ENCODE data around the gene PTPRM.

Gene PTPRM

GRCh38 chr18:7805880-7806279, 238.8 kb downstream of the PTPRM start:
- DNase-seq (ENCODE audit: low read depth in 2 of 2) = no peak

- DNase-seq (ENCODE audit: low read depth in 2 of 2) = no peak
Observed at GRCh38 chr18:7807936-7808453, 240.9 kb downstream of the PTPRM start.

- DNase-seq (ENCODE audit: low read depth in 2 of 2) = no peak
Observed at GRCh38 chr18:7808992-7809391, 241.9 kb downstream of the PTPRM start.

GRCh38 chr18:7809455-7809854, 242.3 kb downstream of the PTPRM start:
- DNase-seq (ENCODE audit: low read depth in 2 of 2) = no peak

GRCh38 chr18:7809978-7810377, 242.9 kb downstream of the PTPRM start:
- DNase-seq (ENCODE audit: low read depth in 2 of 2) = no peak

GRCh38 chr18:7812431-7813063, 245.4 kb downstream of the PTPRM start:
- no peak for DNase-seq (ENCODE audit: low read depth in 2 of 2)

GRCh38 chr18:7813131-7813530, 246.0 kb downstream of the PTPRM start:
- no peak for DNase-seq (ENCODE audit: low read depth in 2 of 2)

GRCh38 chr18:7814754-7815315, 247.7 kb downstream of the PTPRM start:
- DNase-seq (ENCODE audit: low read depth in 2 of 2) = no peak

- no peak for DNase-seq (ENCODE audit: low read depth in 2 of 2)
Observed at GRCh38 chr18:7815787-7816186, 248.7 kb downstream of the PTPRM start.

- DNase-seq (ENCODE audit: low read depth in 2 of 2) = no peak
Observed at GRCh38 chr18:7817575-7818230, 250.6 kb downstream of the PTPRM start.

- DNase-seq (ENCODE audit: low read depth in 2 of 2) = no peak
Observed at GRCh38 chr18:7821784-7822183, 254.7 kb downstream of the PTPRM start.

GRCh38 chr18:7822435-7823331, 255.6 kb downstream of the PTPRM start:
- DNase-seq (ENCODE audit: low read depth in 2 of 2) = no peak

- DNase-seq (ENCODE audit: low read depth in 2 of 2) = no peak
Observed at GRCh38 chr18:7824970-7825369, 257.9 kb downstream of the PTPRM start.

GRCh38 chr18:7830468-7830867, 263.4 kb downstream of the PTPRM start:
- DNase-seq (ENCODE audit: low read depth in 2 of 2) = no peak

GRCh38 chr18:7839548-7839947, 272.4 kb downstream of the PTPRM start:
- DNase-seq (ENCODE audit: low read depth in 2 of 2) = no peak

GRCh38 chr18:7840411-7840810, 273.3 kb downstream of the PTPRM start:
- DNase-seq (ENCODE audit: low read depth in 2 of 2) = no peak

GRCh38 chr18:7844017-7844416, 276.9 kb downstream of the PTPRM start:
- DNase-seq (ENCODE audit: low read depth in 2 of 2) = no peak

- no peak for DNase-seq (ENCODE audit: low read depth in 2 of 2)
Observed at GRCh38 chr18:7844418-7844817, 277.3 kb downstream of the PTPRM start.

- DNase-seq (ENCODE audit: low read depth in 2 of 2) = no peak
Observed at GRCh38 chr18:7846335-7846734, 279.2 kb downstream of the PTPRM start.

GRCh38 chr18:7847357-7848053, 280.4 kb downstream of the PTPRM start:
- no peak for DNase-seq (ENCODE audit: low read depth in 2 of 2)

- DNase-seq (ENCODE audit: low read depth in 2 of 2) = no peak
Observed at GRCh38 chr18:7848054-7848412, 280.9 kb downstream of the PTPRM start.

GRCh38 chr18:7850446-7850845, 283.3 kb downstream of the PTPRM start:
- no peak for DNase-seq (ENCODE audit: low read depth in 2 of 2)

Data from stimulated activated CD8-positive, alpha-beta memory T cell treated with anti-CD3 and anti-CD28 coated beads, Interleukin-15, amount 100 ng/mL, for 48 hours (primary cell).